ENCODE data around the gene EEF1AKMT4. TPM values are rescaled to one million over a fixed set of nuclear protein-coding genes. Genes with fewer than 3 reads are reported as not detected.

Gene EEF1AKMT4
- total and polyA plus RNA-seq, 10 of the 15 experiments (the other 5 are each of a cell fraction or from before 2014, with no cell fraction given), result 7.5 to 26.8 (median 18.3) TPM

- H3K9ac ChIP-seq (ENCODE audit: control insufficient read depth, insufficient read depth, low read length), result no peak overlapping the region
- TF ChIP-seq ESRRA (IDR thresholded peaks at IDR 0.05; ENCODE audit: low read length) (no peak), FOXM1 (IDR thresholded peaks at IDR 0.05; ENCODE audit: low read depth, low read length) (no peak), NFXL1 (IDR thresholded peaks at IDR 0.05; ENCODE audit: borderline replicate concordance) (no peak), RELA (IDR thresholded peaks at IDR 0.05; ENCODE audit: borderline replicate concordance, partially characterized antibody) (peak; percentile 19), MEF2B (IDR thresholded peaks at IDR 0.05; ENCODE audit: partially characterized antibody, poor library complexity, severe bottlenecking) (no peak), RAD21 (IDR thresholded peaks at IDR 0.05; ENCODE audit: insufficient read depth, low read depth, low read length) (peak; percentile 76), WRNIP1 (IDR thresholded peaks at IDR 0.05; ENCODE audit: borderline replicate concordance, low read depth, low read length) (no peak), RB1 (IDR thresholded peaks at IDR 0.05; ENCODE audit: borderline replicate concordance) (0 out of 2 replicates have a peak, but pooled peaks have one; percentile 20), CTCF (IDR thresholded peaks at IDR 0.05 in 2 of 3, conservative IDR thresholded peaks at IDR 0.05 in 1 of 3; ENCODE audit: control insufficient read depth in 2 of 3, extremely low read depth in 1 of 3, insufficient read depth in 1 of 3, low read depth in 3 of 3, low read length in 3 of 3) (peak; percentile 63 to 68 (median 68)), NR2C1 (IDR thresholded peaks at IDR 0.05) (no peak), ZSCAN29 (IDR thresholded peaks at IDR 0.05) (no peak), USF1 (IDR thresholded peaks at IDR 0.05; ENCODE audit: borderline replicate concordance, extremely low read length, insufficient read depth, low read depth, low read length) (no peak), CREM (IDR thresholded peaks at IDR 0.05; ENCODE audit: low read depth) (no peak), EP300 (IDR thresholded peaks at IDR 0.05; ENCODE audit: borderline replicate concordance in 1 of 2, control insufficient read depth in 1 of 2, low read depth in 2 of 2, low read length in 2 of 2) (no peak)
- TF ChIP-seq, protein P1, sequence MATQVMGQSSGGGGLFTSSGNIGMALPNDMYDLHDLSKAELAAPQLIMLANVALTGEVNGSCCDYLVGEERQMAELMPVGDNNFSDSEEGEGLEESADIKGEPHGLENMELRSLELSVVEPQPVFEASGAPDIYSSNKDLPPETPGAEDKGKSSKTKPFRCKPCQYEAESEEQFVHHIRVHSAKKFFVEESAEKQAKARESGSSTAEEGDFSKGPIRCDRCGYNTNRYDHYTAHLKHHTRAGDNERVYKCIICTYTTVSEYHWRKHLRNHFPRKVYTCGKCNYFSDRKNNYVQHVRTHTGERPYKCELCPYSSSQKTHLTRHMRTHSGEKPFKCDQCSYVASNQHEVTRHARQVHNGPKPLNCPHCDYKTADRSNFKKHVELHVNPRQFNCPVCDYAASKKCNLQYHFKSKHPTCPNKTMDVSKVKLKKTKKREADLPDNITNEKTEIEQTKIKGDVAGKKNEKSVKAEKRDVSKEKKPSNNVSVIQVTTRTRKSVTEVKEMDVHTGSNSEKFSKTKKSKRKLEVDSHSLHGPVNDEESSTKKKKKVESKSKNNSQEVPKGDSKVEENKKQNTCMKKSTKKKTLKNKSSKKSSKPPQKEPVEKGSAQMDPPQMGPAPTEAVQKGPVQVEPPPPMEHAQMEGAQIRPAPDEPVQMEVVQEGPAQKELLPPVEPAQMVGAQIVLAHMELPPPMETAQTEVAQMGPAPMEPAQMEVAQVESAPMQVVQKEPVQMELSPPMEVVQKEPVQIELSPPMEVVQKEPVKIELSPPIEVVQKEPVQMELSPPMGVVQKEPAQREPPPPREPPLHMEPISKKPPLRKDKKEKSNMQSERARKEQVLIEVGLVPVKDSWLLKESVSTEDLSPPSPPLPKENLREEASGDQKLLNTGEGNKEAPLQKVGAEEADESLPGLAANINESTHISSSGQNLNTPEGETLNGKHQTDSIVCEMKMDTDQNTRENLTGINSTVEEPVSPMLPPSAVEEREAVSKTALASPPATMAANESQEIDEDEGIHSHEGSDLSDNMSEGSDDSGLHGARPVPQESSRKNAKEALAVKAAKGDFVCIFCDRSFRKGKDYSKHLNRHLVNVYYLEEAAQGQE (IDR thresholded peaks at IDR 0.05; ENCODE audit: low read depth, low read length), result no peak
These were observed 40.0 kb downstream of the EEF1AKMT4 start for GRCh38 chr3:184289426-184289938.

More at GRCh38 chr3:184289426-184289938, 40.0 kb downstream of the EEF1AKMT4 start:
- Histone ChIP-seq H3K4me2 (ENCODE audit: control insufficient read depth, insufficient read depth) (no peak overlapping the region), H3K9me3 (replicated peaks; ENCODE audit: control insufficient read depth, insufficient read depth, low read length) (no peaks in the 10 kb centered on the region), H3K36me3 (ENCODE audit: control insufficient read depth in 2 of 2, insufficient read depth in 2 of 2, low read length in 1 of 2) (no peaks in the 10 kb centered on the region), H3K4me1 (ENCODE audit: control insufficient read depth, insufficient read depth, low read length) (no peaks in the 10 kb centered on the region), H3K27me3 (replicated peaks in 1 of 2; ENCODE audit: control insufficient read depth in 2 of 2, insufficient read depth in 2 of 2, low read length in 1 of 2) (no peaks in the 10 kb centered on the region; a peak in 1 of 4 replicates), H3K4me3 (no peak overlapping the region), H2AFZ (ENCODE audit: control insufficient read depth, low read depth, low read length) (no peak overlapping the region), H3K27ac (ENCODE audit: control insufficient read depth, insufficient read depth) (no peak overlapping the region), H4K20me1 (ENCODE audit: control insufficient read depth, insufficient read depth) (no peaks in the 10 kb centered on the region), H3K79me2 (ENCODE audit: control insufficient read depth, insufficient read depth, low read length) (no peaks in the 10 kb centered on the region)
- DNase-seq (ENCODE audit: low read depth, low spot score) (no peak), FAIRE-seq (peak; percentile 62), ATAC-seq (peak; percentile 88)
- intact Hi-C loops (cut with micrococcal nuclease; ENCODE audit: unreplicated experiment) (loop anchor here (1.0 to 2.0 kb wide), 2 partner anchors 63 to 394 kb away; no protein-coding TSS in a partner anchor), in situ Hi-C loops (cut with MboI) (loop anchor here (5.0 kb wide), 1 partner anchor 397 kb away; no protein-coding TSS in a partner anchor)
- ChIA-PET SMC1A (ENCODE audit: uncharacterized antibody, unreplicated experiment) (interaction anchor here (0.6 to 1.7 kb wide), 4 partner anchors 102 to 394 kb away, joined by 3 to 9 read pairs (median 3); no protein-coding TSS in a partner anchor), CTCF (interaction anchor here (0.6 to 1.9 kb wide), 8 partner anchors 18 to 394 kb away, joined by 3 to 12 read pairs (median 4); no protein-coding TSS in a partner anchor), RAD21 (ENCODE audit: unreplicated experiment) (interaction anchor here (0.8 to 1.2 kb wide), 3 partner anchors 37 to 394 kb away, joined by 3 to 6 read pairs (median 3); no protein-coding TSS in a partner anchor), POLR2A (no interaction called here)
- no TSS peak for BruUV-seq (replicated peaks)
- WGBS (ENCODE audit: insufficient coverage, insufficient replicate concordance, low lambda C conversion rate, missing lambda C conversion rate), result 13% methylated on average over 10 of the region's 10 CpGs
